HCT116 (cell line): ENCODE measurements around the gene RPL14. TPM values are rescaled to one million over a fixed set of nuclear protein-coding genes. Genes with fewer than 3 reads are reported as not detected.

Source experiments
- ATAC-seq: fragments of 200-7000 bp; cut with Tn5 transposase; 2 replicates; pipeline ENCODE4 v1.9.1; 2020; ENCODE audit warnings: mild to moderate bottlenecking, moderate library complexity
- BruUV-seq: library from RNA; stranded (reverse); fragments of 400-500 nt; replicated peaks from 2 replicates; lab custom pipeline; 2021; lab: Mats Ljungman, UMichigan
- CTCF ChIA-PET: fragments of 300-600 bp; sonication (Branson Sonifier 250); formaldehyde crosslinking; loops from one replicate; lab custom pipeline; 2021; ENCODE audit warnings: antibody characterized with exemption; lab: Charles Lee
- POLR2A ChIA-PET: fragments of 300-600, 350-600 bp; sonication (Branson Sonifier 250); formaldehyde crosslinking; loops from one replicate; lab custom pipeline; 2021; ENCODE audit warnings: antibody characterized with exemption; lab: Charles Lee
- RAD21 ChIA-PET, 2 experiments: fragments of 300-600 bp; sonication (Branson Sonifier 250); formaldehyde crosslinking; loops; one replicate each; lab custom pipeline; 2023; ENCODE audit warnings: low total read pairs in 2 of 2; ENCODE audit not compliant: uncharacterized antibody in 2 of 2, unreplicated experiment in 2 of 2, low non-redundant PET in 1 of 2; lab: Charles Lee
- DNase-seq: peaks from one replicate; pipeline ENCODE4 v3.0.0-alpha.2; 2010; ENCODE audit warnings: low read depth, low spot score
- H2AFZ ChIP-seq: fragments of 200-600 bp; shearing (Covaris generic), sonication (generic); 2 replicates; pipeline ENCODE4 v1.6.1; 2017; ENCODE audit warnings: low read depth, mixed run types, mixed read lengths, antibody characterized with exemption, low read length; ENCODE audit not compliant: poor library complexity, severe bottlenecking
- H3K27ac ChIP-seq: 2 replicates; pipeline ENCODE4 v1.5.1; 2012; ENCODE audit warnings: low read depth, low read length
- H3K27me3 ChIP-seq: fragments of 200-600 bp; sonication (generic); 2 replicates; pipeline ENCODE4 v1.6.1; 2016; ENCODE audit warnings: mixed run types, low read length, mixed read lengths; ENCODE audit not compliant: insufficient read depth
- H3K36me3 ChIP-seq, 2 experiments: fragments of 200-500 bp in 1 of 2; fragments of 200-600 bp in 1 of 2; sonication (Bioruptor generic) in 1 of 2; sonication (generic) in 1 of 2; 2 replicates each; pipeline versions ENCODE4 v1.5.1 to v1.6.1; 2014 to 2016; ENCODE audit warnings: low read length in 2 of 2, inconsistent platforms in 1 of 2, mixed read lengths in 1 of 2, mixed run types in 1 of 2; ENCODE audit not compliant: insufficient read depth in 2 of 2, control insufficient read depth in 1 of 2
- H3K4me1 ChIP-seq, 2 experiments: fragments of 200-600 bp in 1 of 2; sonication (generic) in 1 of 2; 2 replicates each; pipeline versions ENCODE4 v1.5.1 to v1.6.1; 2012 to 2017; ENCODE audit warnings: low read length in 2 of 2, inconsistent platforms in 1 of 2, mild to moderate bottlenecking in 1 of 2, mixed read lengths in 1 of 2, mixed run types in 1 of 2, moderate library complexity in 1 of 2; ENCODE audit not compliant: insufficient read depth in 2 of 2, control insufficient read depth in 1 of 2
- H3K4me2 ChIP-seq: fragments of 200-600 bp; sonication (generic); 2 replicates; pipeline ENCODE4 v1.6.1; 2017; ENCODE audit warnings: mixed run types, low read length, mixed read lengths
- H3K4me3 ChIP-seq, 2 experiments: fragments of 200-600 bp in 1 of 2; sonication (generic) in 1 of 2; replicated peaks in 1 of 2; 2 replicates each; pipeline ENCODE4 v1.5.1; 2011 to 2016; ENCODE audit warnings: low read length in 2 of 2, control low read depth in 1 of 2, low read depth in 1 of 2, mild to moderate bottlenecking in 1 of 2, mixed read lengths in 1 of 2, mixed run types in 1 of 2
- H3K79me2 ChIP-seq: fragments of 200-600 bp; sonication (generic); 2 replicates; pipeline ENCODE4 v1.6.1; 2017; ENCODE audit warnings: mild to moderate bottlenecking, mixed run types, low read length, moderate library complexity, mixed read lengths; ENCODE audit not compliant: insufficient read depth
- H3K9ac ChIP-seq: fragments of 200-600 bp; sonication (generic); 2 replicates; pipeline ENCODE4 v1.6.1; 2016; ENCODE audit warnings: low read length, mixed read lengths
- H3K9me2 ChIP-seq: fragments of 200-600 bp; sonication (generic), shearing (Covaris generic); 2 replicates; pipeline ENCODE4 v1.6.1; 2017; ENCODE audit warnings: mixed run types, mild to moderate bottlenecking, moderate library complexity; ENCODE audit not compliant: insufficient read depth
- H3K9me3 ChIP-seq, 2 experiments: fragments of 200-500 bp in 1 of 2; fragments of 200-600 bp in 1 of 2; sonication (Bioruptor generic) in 1 of 2; sonication (generic) in 1 of 2; 2 replicates each; pipeline ENCODE4 v1.6.1; 2014 to 2017; ENCODE audit warnings: low read length in 2 of 2, mixed read lengths in 2 of 2, inconsistent platforms in 1 of 2, low read depth in 1 of 2, mild to moderate bottlenecking in 1 of 2, mixed run types in 1 of 2, moderate library complexity in 1 of 2; ENCODE audit not compliant: control insufficient read depth in 1 of 2, insufficient read depth in 1 of 2
- H4K20me1 ChIP-seq: fragments of 200-600 bp; sonication (generic), shearing (Covaris generic); 2 replicates; pipeline ENCODE4 v1.6.1; 2017; ENCODE audit warnings: mixed run types, mild to moderate bottlenecking, moderate library complexity; ENCODE audit not compliant: insufficient read depth
- CBX3 ChIP-seq: IDR thresholded peaks from 2 replicates; pipeline ENCODE4 v1.6.1; 2012; ENCODE audit warnings: low read depth
- EGR1 ChIP-seq: IDR thresholded peaks from 2 replicates; pipeline ENCODE4 v1.6.1; 2012; ENCODE audit warnings: low read depth
- ELF1 ChIP-seq: IDR thresholded peaks from 2 replicates; pipeline ENCODE4 v1.6.1; 2012; ENCODE audit warnings: low read depth, borderline replicate concordance
- JUND ChIP-seq: IDR thresholded peaks from 2 replicates; pipeline ENCODE4 v1.6.1; 2012
- MAX ChIP-seq: IDR thresholded peaks from 2 replicates; pipeline ENCODE4 v1.6.1; 2012
- TCF7L2 ChIP-seq: IDR thresholded peaks from 2 replicates; pipeline ENCODE4 v1.7.0; 2011; ENCODE audit warnings: borderline replicate concordance, inconsistent platforms; ENCODE audit not compliant: insufficient read depth, insufficient read length; ENCODE audit errors: extremely low read depth
- YY1 ChIP-seq: IDR thresholded peaks from 2 replicates; pipeline ENCODE4 v1.6.1; 2011; ENCODE audit warnings: low read length, low read depth, moderate library complexity, mild to moderate bottlenecking; ENCODE audit not compliant: insufficient replicate concordance; ENCODE audit errors: extremely low read depth
- ZBTB33 ChIP-seq: IDR thresholded peaks from 2 replicates; pipeline ENCODE4 v1.6.1; 2011; ENCODE audit warnings: mild to moderate bottlenecking, low read length, moderate library complexity; ENCODE audit not compliant: insufficient replicate concordance; ENCODE audit errors: extremely low read depth
- ZNF274 ChIP-seq: fragments of 200-500 bp; sonication (Bioruptor generic); IDR thresholded peaks from 2 replicates; pipeline ENCODE4 v1.6.1; 2014; ENCODE audit warnings: mild to moderate bottlenecking, low read depth, low read length, inconsistent platforms
- intact Hi-C: fragments of 100-400 bp; cut with micrococcal nuclease; formaldehyde crosslinking; loops from 2 replicates; pipeline ENCODE4 v1.10.0; 2022
- total RNA-seq: library from RNA; stranded (reverse); gene quantifications from one replicate; pipeline ENCODE4 v1.2.1, GENCODE V29; 2021; ENCODE audit not compliant: unreplicated experiment

The RPL14 gene
- total RNA-seq, 1 experiment from 2014 or later, result 2,938 TPM

GRCh38 chr3:40445062-40445461 lies 12.1 kb upstream of the RPL14 start:
- POLR2A ChIA-PET, result no interaction called here
- DNase-seq, result no peak

More at GRCh38 chr3:40445062-40445461, 12.1 kb upstream of the RPL14 start:
- Histone ChIP-seq H3K27ac (no peak overlapping the region), H3K79me2 (no peaks in the 10 kb centered on the region), H2AFZ (no peak overlapping the region), H4K20me1 (no peaks in the 10 kb centered on the region), H3K9me3 (no peaks in the 10 kb centered on the region), H3K9me2 (no peaks in the 10 kb centered on the region), H3K4me1 (no peaks in the 10 kb centered on the region), H3K36me3 (no peaks in the 10 kb centered on the region), H3K27me3 (no peaks in the 10 kb centered on the region), H3K9ac (no peak overlapping the region), H3K4me3 (no peak overlapping the region), H3K4me2 (no peak overlapping the region)
- no TSS peak for BruUV-seq
- RAD21 ChIA-PET, result no interaction called here
- intact Hi-C loops, result no loop called here
- ATAC-seq, result no peak
- no peak for TF ChIP-seq JUND
- no peak for TF ChIP-seq TCF7L2
- no peak for TF ChIP-seq YY1
- no peak for TF ChIP-seq MAX
- no peak for TF ChIP-seq EGR1
- no peak for TF ChIP-seq ZNF274
- no peak for TF ChIP-seq ZBTB33
- no peak for TF ChIP-seq CBX3
- TF ChIP-seq ELF1, result no peak
- CTCF ChIA-PET, result no interaction called here
